Central memory CD8-positive, alpha-beta T cell (primary cell): Measurements from ENCODE around the gene DENND1A.
"Not testable (repeated sequence)": the region's sequence is repeated elsewhere in the genome, so short reads cannot be mapped to it uniquely, and the experiment has no call there.

Experiments used
- ATAC-seq: fragments of 150-1000 bp; cut with Tn5 transposase; replicated peaks from 2 replicates; pipeline ENCODE4 v1.10.0; 2022; ENCODE audit warnings: mild to moderate bottlenecking, moderate FRiP score, moderate number of reproducible peaks; ENCODE audit not compliant: poor library complexity, severe bottlenecking; ENCODE audit errors: extremely low read depth
- DNase-seq, 2 donors: peaks; one replicate each; pipeline ENCODE4 v3.0.0; 2021; ENCODE audit warnings: low spot score in 2 of 2
- H3K27ac Mint-ChIP-seq: one replicate; pipeline ENCODE4 v1.8.0; 2022; ENCODE audit warnings: low read depth, mild to moderate bottlenecking, moderate library complexity, mixed read lengths
- H3K27me3 Mint-ChIP-seq: one replicate; pipeline ENCODE4 v1.8.0; 2022; ENCODE audit warnings: mixed read lengths
- H3K36me3 Mint-ChIP-seq: one replicate; pipeline ENCODE4 v1.8.0; 2022; ENCODE audit warnings: mild to moderate bottlenecking, moderate library complexity, mixed read lengths; ENCODE audit not compliant: insufficient read depth
- H3K4me1 Mint-ChIP-seq: one replicate; pipeline ENCODE4 v1.8.0; 2022; ENCODE audit warnings: mixed read lengths
- H3K4me3 Mint-ChIP-seq: one replicate; pipeline ENCODE4 v1.8.0; 2022; ENCODE audit warnings: mild to moderate bottlenecking, moderate library complexity, mixed read lengths
- H3K9me3 Mint-ChIP-seq: one replicate; pipeline ENCODE4 v1.8.0; 2022; ENCODE audit warnings: mixed read lengths

Gene DENND1A

DNA sequence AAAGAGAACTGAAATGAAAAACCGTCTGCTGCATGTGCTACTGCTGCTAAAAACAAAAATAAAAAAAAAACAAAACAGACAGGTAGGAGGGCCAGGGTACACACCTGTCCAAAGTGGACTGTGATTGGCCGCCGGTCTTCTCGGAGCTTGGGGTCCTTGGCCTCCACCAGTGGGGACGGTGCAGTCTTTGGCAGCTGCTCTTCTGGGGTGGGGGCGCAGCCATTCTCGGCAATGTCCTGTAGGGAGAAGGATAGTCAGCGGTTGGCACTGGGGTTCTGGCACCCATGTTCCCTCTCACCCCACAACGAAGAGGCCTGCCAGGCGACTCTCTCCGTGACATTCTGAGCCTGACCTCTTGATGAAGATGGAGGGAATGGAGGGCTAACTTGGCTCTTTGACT lies 489.7 kb downstream of the DENND1A start:
- Mint-ChIP-seq H3K4me1 (no peaks in the 10 kb centered on the region), H3K9me3 (no peaks in the 10 kb centered on the region), H3K27me3 (no peaks in the 10 kb centered on the region), H3K4me3 (no peak overlapping the region), H3K36me3 (peaks cover 15% of the 10 kb centered on the region), H3K27ac (no peak overlapping the region)
- DNase-seq (no peak), ATAC-seq (no peak)

DNA sequence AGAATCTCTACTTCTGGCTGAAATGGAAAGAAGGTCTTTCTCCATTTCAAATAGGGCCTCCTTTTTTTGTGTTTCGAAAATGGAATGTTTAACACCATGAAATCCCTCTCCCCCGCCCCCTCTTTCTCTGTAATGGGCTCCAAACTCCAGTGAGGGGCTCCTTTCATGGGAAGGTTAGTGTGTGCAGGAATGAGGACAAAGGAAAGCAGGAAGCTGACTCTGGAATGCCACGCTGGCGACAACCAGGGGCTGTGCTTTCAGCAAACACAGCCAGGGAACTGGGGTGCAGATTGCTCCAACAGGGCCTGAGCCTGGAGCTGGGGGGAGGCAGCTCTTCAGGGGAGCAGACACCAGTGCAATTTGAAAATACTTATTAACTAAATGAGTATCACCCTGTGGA lies 491.1 kb downstream of the DENND1A start:
- H3K4me3 Mint-ChIP-seq: no peak overlapping the region
- no peak overlapping the region for H3K27ac Mint-ChIP-seq
- peaks cover 15% of the 10 kb centered on the region for H3K36me3 Mint-ChIP-seq
- no peaks in the 10 kb centered on the region for H3K4me1 Mint-ChIP-seq
- no peak for DNase-seq
- H3K27me3 Mint-ChIP-seq: no peaks in the 10 kb centered on the region
- no peaks in the 10 kb centered on the region for H3K9me3 Mint-ChIP-seq
- no peak for ATAC-seq

DNA sequence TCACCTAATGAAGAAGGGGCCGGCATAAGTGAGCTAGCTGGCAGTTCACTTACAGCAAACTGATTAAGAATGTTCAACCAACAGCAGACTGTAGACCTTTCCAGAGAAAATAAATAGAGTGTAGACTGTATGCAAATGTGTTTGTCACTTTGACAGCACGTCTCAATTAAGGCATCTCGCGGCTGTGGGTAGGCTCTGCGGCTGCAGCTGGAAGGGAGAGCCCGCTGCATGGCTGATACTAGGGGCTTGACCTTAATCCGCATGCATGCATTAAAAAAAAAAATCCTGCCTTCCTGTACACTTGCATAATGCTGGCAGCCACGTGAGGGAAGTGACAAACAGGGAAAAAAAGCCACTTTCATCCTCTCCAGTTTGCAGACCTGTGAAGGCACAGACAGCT lies 491.6 kb downstream of the DENND1A start:
- H3K27me3 Mint-ChIP-seq: no peaks in the 10 kb centered on the region
- no peaks in the 10 kb centered on the region for H3K9me3 Mint-ChIP-seq
- no peaks in the 10 kb centered on the region for H3K4me1 Mint-ChIP-seq
- ATAC-seq (no peak), DNase-seq (no peak)
- peaks cover 15% of the 10 kb centered on the region for H3K36me3 Mint-ChIP-seq
- no peak overlapping the region for H3K4me3 Mint-ChIP-seq
- H3K27ac Mint-ChIP-seq: no peak overlapping the region

DNA sequence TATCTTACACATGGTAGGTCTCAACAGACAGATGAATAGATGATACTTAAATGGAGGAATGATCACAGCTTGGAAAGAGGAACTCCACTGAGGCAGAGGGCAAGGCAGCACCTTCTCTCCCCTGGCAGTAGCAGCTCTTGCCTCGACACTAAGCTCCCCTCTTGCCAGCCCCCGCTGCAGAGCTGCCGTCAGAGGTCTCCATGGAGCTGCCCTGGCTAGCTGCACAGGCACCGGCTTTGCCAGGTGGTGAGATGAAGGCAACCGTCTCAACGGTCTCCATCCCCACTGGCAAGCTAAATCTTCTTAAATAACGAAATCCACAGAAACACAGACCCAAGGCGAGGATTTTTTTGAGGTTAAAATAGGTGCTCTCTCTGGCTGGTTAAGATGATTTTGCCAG lies 492.7 kb downstream of the DENND1A start:
- Mint-ChIP-seq H3K36me3 (peaks cover 14% of the 10 kb centered on the region), H3K4me1 (no peaks in the 10 kb centered on the region), H3K9me3 (no peaks in the 10 kb centered on the region), H3K27me3 (no peaks in the 10 kb centered on the region), H3K27ac (peak overlapping the region; percentile 13), H3K4me3 (no peak overlapping the region)
- ATAC-seq: no peak
- no peak for DNase-seq

DNA sequence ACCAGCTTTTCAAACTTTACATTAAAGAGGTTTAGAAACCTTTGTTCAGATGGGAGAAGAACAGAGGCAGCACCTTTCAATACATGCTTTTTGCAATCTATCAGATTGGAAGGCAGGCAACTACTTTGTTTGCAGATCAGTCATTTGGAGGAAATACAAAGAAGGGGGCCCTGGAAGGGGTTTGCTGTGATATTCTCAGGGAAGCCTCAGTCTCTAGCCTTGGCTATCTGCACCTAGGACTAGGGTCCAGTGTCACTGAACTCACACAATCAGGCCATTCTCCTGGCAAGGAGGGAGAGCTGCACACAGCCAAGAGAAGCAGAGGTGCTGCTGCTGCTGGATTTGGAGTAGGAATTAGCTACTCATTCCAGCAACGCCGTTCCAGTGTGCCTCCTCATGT lies 494.5 kb downstream of the DENND1A start:
- no peak overlapping the region for H3K4me3 Mint-ChIP-seq
- DNase-seq (no peak), ATAC-seq (no peak)
- H3K36me3 Mint-ChIP-seq: peaks cover 11% of the 10 kb centered on the region
- no peaks in the 10 kb centered on the region for H3K27me3 Mint-ChIP-seq
- H3K9me3 Mint-ChIP-seq: no peaks in the 10 kb centered on the region
- H3K27ac Mint-ChIP-seq: no peak overlapping the region
- no peaks in the 10 kb centered on the region for H3K4me1 Mint-ChIP-seq

DNA sequence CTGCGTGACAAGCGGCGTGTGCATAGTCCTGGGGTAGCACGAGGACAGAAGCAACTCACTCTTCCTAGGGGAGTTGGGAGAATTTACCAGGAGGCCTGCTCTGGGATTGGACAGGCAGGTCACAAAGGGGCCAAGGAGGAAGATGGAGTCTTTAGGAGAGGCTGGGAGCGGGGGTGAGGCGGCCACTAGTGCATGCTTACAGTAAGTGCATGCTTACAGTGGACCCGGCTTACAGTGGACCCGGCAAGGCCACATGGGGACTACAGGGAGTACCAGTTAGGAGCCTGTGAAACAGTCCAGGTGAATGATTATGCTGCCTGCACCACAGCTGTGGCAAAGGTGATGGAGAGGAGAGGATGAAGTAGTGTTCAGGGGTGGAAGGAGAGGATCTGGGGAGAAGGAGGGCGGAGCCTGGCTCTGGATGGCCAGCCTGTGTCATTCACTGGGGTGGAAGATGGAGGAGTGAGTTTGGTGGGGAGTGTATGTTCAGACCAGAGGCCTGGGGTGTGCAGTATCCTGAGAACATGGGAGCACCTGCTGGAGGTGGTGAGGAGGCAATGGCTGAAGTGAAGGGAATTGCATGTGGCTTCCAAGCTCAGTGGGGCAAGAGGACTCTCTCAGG lies 495.2 kb downstream of the DENND1A start:
- no peaks in the 10 kb centered on the region for H3K9me3 Mint-ChIP-seq
- no peak for ATAC-seq
- no peak overlapping the region for H3K27ac Mint-ChIP-seq
- no peaks in the 10 kb centered on the region for H3K27me3 Mint-ChIP-seq
- no peaks in the 10 kb centered on the region for H3K4me1 Mint-ChIP-seq
- H3K36me3 Mint-ChIP-seq: peaks cover 7% of the 10 kb centered on the region
- no peak overlapping the region for H3K4me3 Mint-ChIP-seq
- DNase-seq: no peak

DNA sequence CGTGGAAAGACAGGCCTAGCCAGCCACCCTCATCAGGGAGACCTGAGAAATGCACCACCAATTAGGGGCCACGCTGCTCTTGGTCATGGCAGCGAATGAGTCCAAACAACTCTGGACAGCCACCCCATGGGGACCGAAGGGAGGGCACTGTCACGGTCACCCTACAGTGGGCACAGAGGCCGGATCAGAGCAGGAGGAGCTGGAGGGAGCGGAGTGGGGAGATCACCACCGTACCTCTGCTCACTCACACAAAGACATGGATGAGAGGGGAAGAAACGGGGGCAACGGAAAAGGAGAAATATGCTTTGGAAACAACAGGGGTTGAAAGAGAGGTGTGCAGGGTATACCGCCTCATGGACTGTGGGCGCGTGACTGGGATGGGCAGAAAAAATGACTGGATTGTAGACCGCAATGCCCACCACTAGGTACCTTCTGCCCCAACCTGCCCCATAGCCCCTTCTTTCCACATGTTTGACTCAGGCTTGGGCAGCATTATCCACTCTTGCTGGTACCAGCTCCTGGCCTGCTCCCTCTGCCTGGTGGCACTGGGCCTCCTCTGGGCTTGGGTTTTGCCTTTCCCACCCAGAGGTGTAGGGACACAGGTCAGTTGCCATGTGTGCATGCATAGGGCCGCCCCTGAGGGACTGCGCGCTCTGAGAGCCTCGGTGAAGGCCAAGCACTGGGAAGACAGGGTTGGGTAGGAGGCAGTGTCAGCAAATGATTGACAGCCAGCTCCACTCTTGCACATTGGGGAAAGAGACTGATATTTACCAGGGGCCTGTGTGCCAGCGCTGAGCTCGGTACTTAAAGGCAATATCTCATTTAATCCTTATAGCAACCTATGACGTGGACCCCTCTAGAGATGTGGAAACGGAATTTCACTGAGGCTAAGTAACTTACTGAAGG lies 497.3 kb downstream of the DENND1A start:
- DNase-seq: no peak
- Mint-ChIP-seq H3K9me3 (no peaks in the 10 kb centered on the region), H3K27ac (no peak overlapping the region), H3K36me3 (peaks cover 7% of the 10 kb centered on the region), H3K4me1 (no peaks in the 10 kb centered on the region), H3K4me3 (no peak overlapping the region), H3K27me3 (no peaks in the 10 kb centered on the region)
- no peak for ATAC-seq

DNA sequence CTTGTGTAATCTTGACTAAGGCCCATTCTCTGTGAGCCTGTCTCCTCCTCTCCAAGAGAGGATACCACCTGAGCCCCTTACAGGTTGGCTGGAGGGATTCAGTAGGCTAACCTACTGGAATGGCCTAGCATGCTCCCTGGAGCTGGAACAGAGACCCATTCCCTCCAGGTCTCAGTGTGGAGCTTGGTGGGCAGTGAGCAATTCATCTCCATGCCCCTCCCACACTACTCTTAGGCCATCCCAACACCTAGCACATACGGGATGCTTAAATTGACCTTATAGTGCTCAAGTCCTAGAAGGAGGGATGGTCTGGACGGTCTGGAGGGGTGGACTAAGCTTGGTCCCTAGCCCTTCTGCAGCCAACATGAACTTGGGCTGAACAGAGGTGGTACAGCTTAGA lies 498.3 kb downstream of the DENND1A start:
- Mint-ChIP-seq H3K4me1 (no peaks in the 10 kb centered on the region), H3K4me3 (no peak overlapping the region), H3K27me3 (no peaks in the 10 kb centered on the region), H3K36me3 (peaks cover 4% of the 10 kb centered on the region), H3K9me3 (no peaks in the 10 kb centered on the region), H3K27ac (no peak overlapping the region)
- no peak for DNase-seq
- no peak for ATAC-seq

DNA sequence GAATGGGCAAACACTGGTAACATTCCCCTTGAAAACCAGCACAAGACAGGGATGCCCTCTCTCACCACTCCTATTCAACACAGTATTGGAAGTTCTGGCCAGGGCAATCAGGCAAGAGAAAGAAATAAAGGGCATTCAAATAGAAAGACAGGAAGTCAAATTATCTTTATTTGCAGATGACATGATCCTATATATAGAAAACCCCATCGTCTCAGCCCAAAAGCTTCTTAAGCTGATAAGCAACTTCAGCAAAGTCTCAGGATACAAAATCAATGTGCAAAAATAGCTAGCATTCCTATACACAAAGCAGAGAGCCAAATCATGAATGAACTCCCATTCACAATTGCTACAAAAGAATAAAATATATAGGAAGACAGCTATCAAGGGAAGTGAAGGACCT lies 501.5 kb downstream of the DENND1A start:
- not testable (repeated sequence) for DNase-seq, H3K4me3 Mint-ChIP-seq, H3K4me1 Mint-ChIP-seq, ATAC-seq, H3K27ac Mint-ChIP-seq, H3K27me3 Mint-ChIP-seq, H3K36me3 Mint-ChIP-seq, H3K9me3 Mint-ChIP-seq

DNA sequence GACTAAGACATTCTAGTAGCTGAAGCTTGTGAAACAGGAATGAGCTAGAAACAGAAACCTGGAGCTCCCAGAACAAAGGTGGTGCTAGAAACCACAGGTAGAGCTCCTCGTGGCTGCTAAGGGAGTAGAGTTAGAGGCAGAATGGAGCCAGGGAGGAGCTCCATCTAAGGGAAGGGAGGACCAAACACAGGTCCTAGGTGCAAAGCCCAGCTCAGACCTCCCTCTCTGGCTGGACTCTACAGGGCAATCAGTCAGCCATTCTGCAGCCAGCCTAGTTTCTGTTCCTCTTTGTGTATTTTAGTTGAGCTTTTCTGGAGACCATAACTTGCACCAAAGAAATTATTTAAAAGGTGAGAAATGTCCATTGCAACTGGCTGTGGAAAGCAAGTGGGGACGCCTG lies 503.5 kb downstream of the DENND1A start:
- Mint-ChIP-seq H3K27ac (no peak overlapping the region), H3K4me1 (no peaks in the 10 kb centered on the region), H3K27me3 (no peaks in the 10 kb centered on the region), H3K36me3 (peaks cover 2% of the 10 kb centered on the region), H3K4me3 (no peak overlapping the region), H3K9me3 (no peaks in the 10 kb centered on the region)
- no peak for DNase-seq
- no peak for ATAC-seq

DNA sequence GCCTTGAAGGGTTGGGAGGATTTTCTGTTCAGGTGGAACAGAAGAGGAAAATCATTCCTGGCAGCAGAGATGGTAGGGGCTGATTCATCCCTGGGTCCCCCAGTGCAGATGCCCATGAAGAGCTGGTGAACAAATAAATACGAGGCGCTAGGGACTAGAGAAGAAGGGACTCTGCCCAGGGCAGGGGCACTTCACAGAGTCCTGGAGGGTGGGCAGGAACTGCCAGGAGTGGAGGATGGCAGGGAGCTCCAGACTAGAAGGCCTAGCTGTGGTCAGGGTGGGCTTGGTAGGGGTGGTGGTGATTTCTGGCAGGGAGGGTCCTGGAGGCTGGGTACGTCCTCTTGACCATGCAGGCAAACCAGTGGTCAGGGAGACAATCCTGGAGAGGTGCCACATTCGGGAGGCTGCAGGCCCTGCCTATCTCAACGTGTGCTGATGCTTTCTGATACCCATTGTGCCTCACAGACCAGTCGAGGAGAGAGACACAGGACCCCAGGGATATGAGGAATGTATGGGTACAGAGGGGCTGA lies 504.0 kb downstream of the DENND1A start:
- no peaks in the 10 kb centered on the region for H3K27me3 Mint-ChIP-seq
- H3K27ac Mint-ChIP-seq: no peak overlapping the region
- no peak overlapping the region for H3K4me3 Mint-ChIP-seq
- H3K9me3 Mint-ChIP-seq: no peaks in the 10 kb centered on the region
- no peaks in the 10 kb centered on the region for H3K4me1 Mint-ChIP-seq
- no peak for DNase-seq
- H3K36me3 Mint-ChIP-seq: no peaks in the 10 kb centered on the region
- no peak for ATAC-seq

DNA sequence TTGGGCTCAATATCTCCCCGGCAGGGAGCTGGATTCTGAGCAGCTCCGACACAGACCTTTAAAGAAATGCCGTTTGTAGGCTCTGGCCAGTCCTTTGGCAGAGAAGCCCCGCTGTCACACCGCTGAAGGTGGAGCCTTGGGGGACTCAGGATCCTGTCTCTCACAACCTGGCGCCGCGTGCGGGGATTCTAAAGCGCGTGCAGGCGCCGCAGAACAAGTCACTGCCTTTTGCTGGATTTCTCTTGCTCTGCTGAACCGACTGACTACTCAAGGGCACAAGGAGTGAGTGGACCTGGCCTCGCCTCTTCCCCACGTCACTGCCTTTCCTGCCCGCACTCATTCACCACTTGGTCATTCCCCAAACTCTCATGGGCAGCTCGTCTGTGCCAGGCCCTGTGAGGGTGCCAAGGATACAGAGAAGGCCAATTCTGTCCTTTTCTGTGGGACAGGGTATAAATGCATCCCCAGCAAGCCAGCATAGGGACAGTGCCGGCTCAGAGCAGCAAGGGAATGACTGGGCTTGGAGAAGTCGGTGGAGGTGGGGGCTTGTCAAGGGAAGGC lies 504.6 kb downstream of the DENND1A start:
- Mint-ChIP-seq H3K9me3 (no peaks in the 10 kb centered on the region), H3K27ac (no peak overlapping the region), H3K4me3 (no peak overlapping the region), H3K27me3 (no peaks in the 10 kb centered on the region), H3K4me1 (no peaks in the 10 kb centered on the region), H3K36me3 (no peaks in the 10 kb centered on the region)
- DNase-seq: no peak
- ATAC-seq: no peak
